H1 (cell line): ENCODE measurements around the gene LRRC3C. TPM values are rescaled to one million over a fixed set of nuclear protein-coding genes. Genes with fewer than 3 reads are reported as not detected.

Experiments used
- CTCF ChIA-PET: fragments of 300-600 bp; sonication (Branson Sonifier 250); formaldehyde crosslinking; loops from one replicate; lab custom pipeline; 2021; ENCODE audit not compliant: partially characterized antibody; lab: Charles Lee
- POLR2A ChIA-PET: fragments of 300-600 bp; sonication (Branson Sonifier 250); formaldehyde crosslinking; loops from one replicate; lab custom pipeline; 2021; ENCODE audit warnings: inconsistent platforms; ENCODE audit not compliant: partially characterized antibody; lab: Charles Lee
- DNase-seq, 2 experiments: peaks; one replicate each; pipeline versions ENCODE4 v3.0.0 to v3.0.0-alpha.2; 2010 to 2022; ENCODE audit warnings: low spot score in 2 of 2, low read depth in 1 of 2, mixed read lengths in 1 of 2
- FAIRE-seq: peaks from 2 replicates; lab custom pipeline; 2011; peaks lifted over from hg19 to GRCh38; lab: Jason Lieb, UNC
- H2AFZ ChIP-seq: 2 replicates; pipeline ENCODE4 v1.8.1; 2012; ENCODE audit warnings: low read length, inconsistent platforms
- H2AK5ac ChIP-seq: 2 replicates; pipeline ENCODE4 v1.6.1; 2013; ENCODE audit warnings: low read depth, low read length
- H2BK120ac ChIP-seq: replicated peaks from 2 replicates; pipeline ENCODE3; 2013; ENCODE audit warnings: low read depth, low read length, inconsistent platforms
- H2BK12ac ChIP-seq: 2 replicates; pipeline ENCODE4 v1.6.1; 2013; ENCODE audit warnings: low read depth, low read length
- H2BK15ac ChIP-seq: 2 replicates; pipeline ENCODE4 v1.6.1; 2013; ENCODE audit warnings: low read length
- H2BK20ac ChIP-seq: 2 replicates; pipeline ENCODE4 v1.6.1; 2013; ENCODE audit warnings: low read length
- H2BK5ac ChIP-seq: 2 replicates; pipeline ENCODE4 v1.6.1; 2013; ENCODE audit warnings: low read depth, low read length
- H3K14ac ChIP-seq: 2 replicates; pipeline ENCODE4 v1.6.1; 2013; ENCODE audit warnings: inconsistent platforms; ENCODE audit not compliant: insufficient read length
- H3K18ac ChIP-seq: 2 replicates; pipeline ENCODE4 v1.6.1; 2013; ENCODE audit warnings: low read length; ENCODE audit errors: extremely low read depth
- H3K23ac ChIP-seq: 2 replicates; pipeline ENCODE4 v1.6.1; 2013; ENCODE audit warnings: inconsistent platforms; ENCODE audit not compliant: insufficient read length
- H3K23me2 ChIP-seq: 2 replicates; pipeline ENCODE4 v1.6.1; 2013; ENCODE audit warnings: low read depth, low read length
- H3K27ac ChIP-seq: 2 replicates; pipeline ENCODE4 v1.6.1; 2011; ENCODE audit warnings: low read depth, low read length, inconsistent platforms
- H3K27me3 ChIP-seq, 4 experiments: replicated peaks in 1 of 4; 1 replicate in 1 of 4; 2 replicates in 3 of 4; pipeline versions ENCODE4 v1.6.1 to v1.8.1; 2011 to 2013; ENCODE audit warnings: low read length in 3 of 4, mild to moderate bottlenecking in 3 of 4, inconsistent platforms in 2 of 4, mixed read lengths in 2 of 4, moderate library complexity in 1 of 4; ENCODE audit not compliant: control insufficient read depth in 3 of 4, insufficient read depth in 3 of 4; ENCODE audit errors: extremely low read depth in 1 of 4
- H3K36me3 ChIP-seq, 4 experiments: 2 replicates each; pipeline versions ENCODE4 v1.6.1 to v1.8.1; 2011 to 2013; ENCODE audit warnings: mild to moderate bottlenecking in 4 of 4, low read length in 3 of 4, moderate library complexity in 2 of 4, control low read depth in 1 of 4, inconsistent platforms in 1 of 4; ENCODE audit not compliant: insufficient read depth in 4 of 4, control insufficient read depth in 2 of 4
- H3K4ac ChIP-seq: replicated peaks from 2 replicates; pipeline ENCODE3; 2013; ENCODE audit warnings: low read length, low read depth, mixed read lengths, inconsistent platforms; ENCODE audit not compliant: insufficient read length
- H3K4me1 ChIP-seq, 4 experiments: replicated peaks in 1 of 4; 1 replicate in 1 of 4; 2 replicates in 3 of 4; pipeline versions ENCODE4 v1.6.1 to v1.8.1; 2011 to 2013; ENCODE audit warnings: low read length in 3 of 4, inconsistent platforms in 2 of 4, mixed read lengths in 1 of 4; ENCODE audit not compliant: insufficient read depth in 4 of 4, control insufficient read depth in 3 of 4
- H3K4me2 ChIP-seq, 2 experiments: 2 replicates each; pipeline versions ENCODE4 v1.6.1 to v1.8.1; 2011 to 2013; ENCODE audit warnings: low read depth in 2 of 2, low read length in 2 of 2, control low read depth in 1 of 2, inconsistent platforms in 1 of 2, mild to moderate bottlenecking in 1 of 2; ENCODE audit not compliant: insufficient read depth in 1 of 2
- H3K4me3 ChIP-seq, 4 experiments: fragments of 200-600, 300-600 bp in 1 of 4; sonication (generic), shearing (Covaris generic), sonication (Bioruptor Twin) in 1 of 4; 2 replicates each; pipeline versions ENCODE4 v1.5.1 to v1.8.1; 2011 to 2016; ENCODE audit warnings: low read length in 4 of 4, low read depth in 3 of 4, control low read depth in 2 of 4, inconsistent platforms in 2 of 4, mild to moderate bottlenecking in 2 of 4, mixed read lengths in 1 of 4, moderate library complexity in 1 of 4; ENCODE audit not compliant: insufficient read depth in 2 of 4; ENCODE audit errors: extremely low read depth in 1 of 4
- H3K56ac ChIP-seq: replicated peaks from 2 replicates; pipeline ENCODE3; 2013; ENCODE audit warnings: low read depth, mild to moderate bottlenecking, mixed read lengths, low read length, inconsistent platforms; ENCODE audit not compliant: insufficient read length
- H3K79me1 ChIP-seq: 2 replicates; pipeline ENCODE4 v1.6.1; 2013; ENCODE audit warnings: low read depth, low read length, control low read depth
- H3K79me2 ChIP-seq, 2 experiments: 2 replicates each; pipeline versions ENCODE4 v1.6.1 to v1.8.1; 2012 to 2013; ENCODE audit warnings: low read length in 2 of 2, mild to moderate bottlenecking in 2 of 2, inconsistent platforms in 1 of 2; ENCODE audit not compliant: insufficient read depth in 2 of 2, control insufficient read depth in 1 of 2
- H3K9ac ChIP-seq, 4 experiments: replicated peaks in 1 of 4; 1 replicate in 1 of 4; 2 replicates in 3 of 4; pipeline versions ENCODE4 v1.6.1 to v1.8.1; 2011 to 2013; ENCODE audit warnings: low read depth in 3 of 4, low read length in 3 of 4, control low read depth in 2 of 4, mild to moderate bottlenecking in 2 of 4, moderate library complexity in 2 of 4, inconsistent platforms in 1 of 4; ENCODE audit errors: extremely low read depth in 1 of 4
- H3K9me3 ChIP-seq, 2 experiments: 2 replicates each; pipeline versions ENCODE4 v1.6.1 to v1.8.1; 2012 to 2013; ENCODE audit warnings: mild to moderate bottlenecking in 2 of 2, moderate library complexity in 2 of 2, control low read depth in 1 of 2, inconsistent platforms in 1 of 2, low read depth in 1 of 2, low read length in 1 of 2, mixed read lengths in 1 of 2; ENCODE audit not compliant: insufficient read depth in 2 of 2
- H4K20me1 ChIP-seq, 2 experiments: replicated peaks in 1 of 2; 2 replicates each; pipeline versions ENCODE3 to v1.8.1; 2011 to 2013; ENCODE audit warnings: inconsistent platforms in 2 of 2, low read length in 2 of 2, mild to moderate bottlenecking in 1 of 2; ENCODE audit not compliant: insufficient read depth in 2 of 2, control insufficient read depth in 1 of 2
- H4K5ac ChIP-seq: 2 replicates; pipeline ENCODE4 v1.6.1; 2013; ENCODE audit warnings: low read length, low read depth, mixed read lengths, inconsistent platforms; ENCODE audit not compliant: insufficient read length
- H4K8ac ChIP-seq: 2 replicates; pipeline ENCODE4 v1.8.0; 2013; ENCODE audit warnings: mild to moderate bottlenecking, moderate library complexity, low read length, inconsistent platforms; ENCODE audit not compliant: insufficient read depth; ENCODE audit errors: extremely low read depth
- H4K91ac ChIP-seq: replicated peaks from 2 replicates; pipeline ENCODE3; 2013; ENCODE audit warnings: low read length, mixed read lengths, inconsistent platforms; ENCODE audit not compliant: insufficient read length
- ASH2L ChIP-seq: fragments of 200-600, 300-600 bp; sonication (generic); IDR thresholded peaks from one replicate; pipeline ENCODE4 v1.7.1; 2017; ENCODE audit warnings: low read length
- ATF3 ChIP-seq: IDR thresholded peaks from 2 replicates; pipeline ENCODE4 v1.6.1; 2011; ENCODE audit warnings: low read depth, mild to moderate bottlenecking, low read length; ENCODE audit not compliant: insufficient read depth
- CHD2 ChIP-seq: IDR thresholded peaks from 2 replicates; pipeline ENCODE4 v1.6.1; 2012; ENCODE audit warnings: low read length, improper control_type of control experiment
- EZH2 ChIP-seq: fragments of 200-600 bp; sonication (generic); IDR thresholded peaks from 2 replicates; pipeline ENCODE4 v1.7.1; 2012; ENCODE audit warnings: low read depth, mild to moderate bottlenecking, moderate library complexity, low read length, inconsistent platforms; ENCODE audit not compliant: severe bottlenecking
- HDAC6 ChIP-seq: IDR thresholded peaks from one replicate; pipeline ENCODE4 v1.7.1; 2012; ENCODE audit warnings: low read depth, mild to moderate bottlenecking, inconsistent platforms, low read length, moderate library complexity
- KDM1A ChIP-seq: fragments of 200-600, 300-600 bp; sonication (generic); IDR thresholded peaks from 2 replicates; pipeline ENCODE4 v1.7.1; 2016; ENCODE audit warnings: mild to moderate bottlenecking, low read length, borderline replicate concordance
- KDM4A ChIP-seq: IDR thresholded peaks from one replicate; pipeline ENCODE4 v1.7.1; 2012; ENCODE audit warnings: low read depth, mild to moderate bottlenecking, moderate library complexity, low read length, inconsistent platforms; ENCODE audit not compliant: severe bottlenecking
- POU5F1 ChIP-seq: IDR thresholded peaks from 2 replicates; pipeline ENCODE4 v1.6.1; 2011; ENCODE audit warnings: low read depth, mild to moderate bottlenecking, low read length, moderate library complexity
- RXRA ChIP-seq: IDR thresholded peaks from 2 replicates; pipeline ENCODE4 v1.6.1; 2011; ENCODE audit warnings: low read depth, mild to moderate bottlenecking, low read length, moderate library complexity; ENCODE audit not compliant: insufficient read depth
- SIRT6 ChIP-seq: IDR thresholded peaks from one replicate; pipeline ENCODE4 v1.7.1; 2012; ENCODE audit warnings: low read length, inconsistent platforms
- TAF1 ChIP-seq: IDR thresholded peaks from 2 replicates; pipeline ENCODE4 v1.6.1; 2011; ENCODE audit warnings: mild to moderate bottlenecking, low read depth, low read length
- WGBS, 2 experiments: shearing (Covaris generic) in 1 of 2; methylation state at CpG; one replicate each; pipeline versions ENCODE4 v1.1.6 to v1.1.7; 2013 to 2015; ENCODE audit warnings: low lambda C conversion rate in 2 of 2, mixed read lengths in 2 of 2, inconsistent platforms in 1 of 2, low coverage in 1 of 2, missing lambda C conversion rate in 1 of 2; ENCODE audit not compliant: insufficient replicate concordance in 2 of 2, insufficient coverage in 1 of 2, insufficient read length in 1 of 2; ENCODE audit errors: extremely low coverage in 1 of 2, missing lambda C conversion rate in 1 of 2; 5-methylcytosine and 5-hydroxymethylcytosine counted together
- polyA plus RNA-seq, 7 experiments: library from polyadenylated mRNA; depleted of rRNA in 3 of 7; stranded (reverse) in 5 of 7; unstranded in 2 of 7; fragments of >200 nt in 5 of 7; fragments of 200-250 nt in 2 of 7; gene quantifications; 1 replicate in 5 of 7; 2 replicates in 1 of 7; 4 replicates in 1 of 7; pipeline versions ENCODE4 v1.2.1 to v1.2.3, GENCODE V29; 2011 to 2013; ENCODE audit warnings: missing spikeins in 2 of 7, mixed read lengths in 2 of 7
- total RNA-seq: library from RNA; stranded (reverse); fragmentation: NEBNext Ultra II Directional; extraction: Animal tissue kit (Norgen Biotek cat#: 25700); gene quantifications from 2 replicates; pipeline ENCODE4 v1.2.1, GENCODE V29; 2021

LRRC3C gene
- total and polyA plus RNA-seq, 2 of the 8 experiments (the other 6 are each of a cell fraction or from before 2014, with no cell fraction given) = not detected

GRCh38 chr17:39952680-39953470 lies 25.3 kb downstream of the LRRC3C start:
- Histone ChIP-seq H3K14ac (no peak overlapping the region), H3K9me3 (no peaks in the 10 kb centered on the region), H3K79me2 (no peaks in the 10 kb centered on the region), H4K8ac (peak overlapping the region; percentile 37; the same call in 1 of the 2 replicates), H3K4me2 (peak overlapping the region; percentile 80 to 99), H3K27ac (no peak overlapping the region), H3K9ac (peak overlapping the region in 3 of 4 experiments; percentile 45 to 67 (median 60); a peak in 5 of 7 replicates), H4K20me1 (no peaks in the 10 kb centered on the region), H2AK5ac (no peak overlapping the region), H2BK15ac (no peak overlapping the region), H2BK5ac (peak overlapping the region; percentile 79; the same call in 1 of the 2 replicates), H2BK120ac (no peak overlapping the region), H3K23ac (no peak overlapping the region), H3K4me3 (peak overlapping the region; percentile 33 to 66 (median 49); a peak in 7 of 8 replicates), H3K56ac (no peak overlapping the region), H3K4ac (no peak overlapping the region), H3K36me3 (no peaks in the 10 kb centered on the region), H3K27me3 (peaks cover 0 to 5% (median 2%) of the 10 kb centered on the region in 4 experiments; a peak in 3 of 7 replicates), H4K5ac (no peak overlapping the region), H4K91ac (peak overlapping the region; percentile 1), H2AFZ (no peak overlapping the region), H3K79me1 (0 out of 2 replicates have a peak, but pooled peaks cover 2% of the 10 kb centered on the region), H3K23me2 (peaks cover 2% of the 10 kb centered on the region; the same call in 1 of the 2 replicates), H3K4me1 (peaks cover 0 to 13% (median 7%) of the 10 kb centered on the region in 4 experiments; a peak in 6 of 7 replicates), H2BK20ac (no peak overlapping the region), H3K18ac (peak overlapping the region; percentile 6), H2BK12ac (peak overlapping the region; percentile 84; the same call in 1 of the 2 replicates)
- DNase-seq (peak; percentile 97 to 100), FAIRE-seq (no peak)
- WGBS, 2 experiments = 1% methylated on average over 10 of the region's 55 CpGs; no CpG with 5 or more reads in 1 of the 2 experiments
- POLR2A ChIA-PET = interaction anchor here (0.6 to 1.8 kb wide), 4 partner anchors 10 to 34 kb away, joined by 3 to 7 read pairs (median 4); partner anchors contain the start of genes GSDMA and PSMD3
- CTCF ChIA-PET = interaction anchor here (0.8 to 2.5 kb wide), 2 partner anchors 25 to 28 kb away, joined by 3 to 12 read pairs; partner anchors contain the start of gene PSMD3
- TF ChIP-seq RXRA (no peak), TAF1 (peak; percentile 73), SIRT6 (no peak), ATF3 (no peak), EZH2 (no peak), KDM1A (no peak), HDAC6 (no peak), CHD2 (no peak), KDM4A (no peak), POU5F1 (no peak), ASH2L (no peak)
